Ectodermal cell (in vitro differentiated cells): ENCODE results near the gene PTPRN2.

Experiments used
- H3K27ac ChIP-seq: 2 replicates; pipeline ENCODE4 v1.7.0; 2013; ENCODE audit warnings: mild to moderate bottlenecking, low read depth, low read length; ENCODE audit not compliant: insufficient read depth, poor library complexity, severe bottlenecking
- H3K27me3 ChIP-seq: 2 replicates; pipeline ENCODE4 v1.7.0; 2013; ENCODE audit warnings: mild to moderate bottlenecking, low read length; ENCODE audit not compliant: insufficient read depth, control insufficient read depth, poor library complexity, severe bottlenecking
- H3K36me3 ChIP-seq: one replicate; pipeline ENCODE4 v1.7.0; 2013; ENCODE audit warnings: low read length; ENCODE audit not compliant: control insufficient read depth, insufficient read depth
- H3K4me1 ChIP-seq: one replicate; pipeline ENCODE4 v1.7.0; 2013; ENCODE audit warnings: low read length; ENCODE audit not compliant: control insufficient read depth, insufficient read depth
- H3K4me3 ChIP-seq: 2 replicates; pipeline ENCODE4 v1.7.0; 2013; ENCODE audit warnings: low read depth, low read length, control low read depth; ENCODE audit not compliant: insufficient read depth
- H3K9me3 ChIP-seq: 2 replicates; pipeline ENCODE4 v1.7.0; 2013; ENCODE audit warnings: mild to moderate bottlenecking, low read length, moderate library complexity; ENCODE audit not compliant: control insufficient read depth
- WGBS, 2 experiments: methylation state at CpG; one replicate each; pipeline ENCODE4 v1.1.7; 2013; ENCODE audit warnings: missing lambda C conversion rate in 2 of 2; 5-methylcytosine and 5-hydroxymethylcytosine counted together

The PTPRN2 gene

GRCh38 chr7:157928171-157928794 is 659.3 kb downstream of the PTPRN2 start:
- Histone ChIP-seq H3K27me3 (no peaks in the 10 kb centered on the region), H3K27ac (no peak overlapping the region), H3K4me1 (no peaks in the 10 kb centered on the region), H3K36me3 (no peaks in the 10 kb centered on the region), H3K4me3 (no peak overlapping the region), H3K9me3 (peaks cover 6% of the 10 kb centered on the region)
- 81 to 83% methylated on average over 12 of the region's 12 CpGs for WGBS, 2 experiments

GRCh38 chr7:157927313-157927925 is 660.2 kb downstream of the PTPRN2 start:
- no peak overlapping the region for H3K27ac ChIP-seq
- H3K27me3 ChIP-seq: no peaks in the 10 kb centered on the region
- no peaks in the 10 kb centered on the region for H3K36me3 ChIP-seq
- H3K4me3 ChIP-seq: no peak overlapping the region
- H3K4me1 ChIP-seq: no peaks in the 10 kb centered on the region
- H3K9me3 ChIP-seq: peaks cover 6% of the 10 kb centered on the region
- WGBS, 2 experiments: 68 to 71% methylated on average over 14 of the region's 14 CpGs

DNA sequence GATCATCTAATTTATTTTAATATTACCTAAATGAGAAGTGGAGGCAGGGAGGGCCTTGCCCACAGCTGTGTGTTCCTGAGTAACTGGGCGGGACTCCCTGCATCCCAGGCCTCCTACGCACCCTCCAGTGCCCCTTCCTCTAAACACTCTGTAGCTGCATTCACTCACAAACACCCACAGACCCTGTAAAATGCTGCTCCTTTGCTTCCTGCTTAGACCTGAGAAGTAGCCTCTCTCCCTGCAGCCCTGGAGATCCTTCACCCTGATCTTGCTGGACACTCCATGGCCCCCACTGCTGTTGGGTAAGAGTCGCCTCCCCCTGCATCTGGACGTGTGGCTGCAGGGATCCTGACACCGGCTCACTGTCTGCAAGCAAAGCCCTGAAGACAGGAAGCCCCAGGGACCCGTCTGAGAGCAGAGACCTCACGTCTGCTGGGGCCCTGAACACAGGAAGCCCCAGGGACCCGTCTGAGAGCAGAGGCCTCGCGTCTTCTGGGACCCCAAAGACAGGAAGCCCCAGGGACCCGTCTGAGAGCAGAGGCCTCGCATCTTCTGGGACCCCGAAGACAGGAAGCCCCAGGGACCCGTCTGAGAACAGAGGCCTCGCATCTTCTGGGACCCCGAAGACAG is 661.0 kb downstream of the PTPRN2 start:
- 59 to 63% methylated on average over 16 of the region's 16 CpGs for WGBS, 2 experiments
- Histone ChIP-seq H3K27ac (no peak overlapping the region), H3K4me3 (no peak overlapping the region), H3K36me3 (no peaks in the 10 kb centered on the region), H3K9me3 (peaks cover 6% of the 10 kb centered on the region), H3K27me3 (no peaks in the 10 kb centered on the region), H3K4me1 (no peaks in the 10 kb centered on the region)

DNA sequence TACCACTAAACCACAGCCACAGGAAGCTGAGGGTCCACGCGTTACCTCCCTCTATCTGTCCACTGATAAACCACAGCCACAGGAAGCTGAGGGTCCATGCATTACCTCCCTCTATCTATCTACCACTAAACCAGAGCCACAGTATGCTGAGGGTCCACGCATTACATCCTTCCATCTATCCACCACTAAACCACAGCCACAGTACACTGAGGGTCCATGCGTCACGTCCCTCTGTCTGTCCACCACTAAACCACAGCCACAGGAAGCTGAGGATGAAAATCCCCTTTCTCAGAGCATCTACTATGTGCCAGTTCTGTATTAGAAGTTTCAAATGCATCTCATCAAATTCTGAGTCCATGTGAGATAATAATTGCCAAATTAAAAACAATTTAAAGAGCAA is 661.5 kb downstream of the PTPRN2 start:
- Histone ChIP-seq H3K27me3 (no peaks in the 10 kb centered on the region), H3K9me3 (peaks cover 6% of the 10 kb centered on the region)
- WGBS, 2 experiments: 52 to 56% methylated on average over 5 of the region's 5 CpGs

GRCh38 chr7:157925383-157925875 is 662.2 kb downstream of the PTPRN2 start:
- Histone ChIP-seq H3K36me3 (no peaks in the 10 kb centered on the region), H3K27me3 (no peaks in the 10 kb centered on the region), H3K27ac (no peak overlapping the region), H3K4me3 (no peak overlapping the region), H3K4me1 (no peaks in the 10 kb centered on the region), H3K9me3 (peaks cover 6% of the 10 kb centered on the region)
- 81 to 85% methylated on average over 17 of the region's 17 CpGs for WGBS, 2 experiments

More for the DNA sequence above, 661.5 kb downstream of the PTPRN2 start:
- no peak overlapping the region for H3K4me3 ChIP-seq
- H3K27ac ChIP-seq: no peak overlapping the region
- H3K4me1 ChIP-seq: no peaks in the 10 kb centered on the region
- no peaks in the 10 kb centered on the region for H3K36me3 ChIP-seq

GRCh38 chr7:157923903-157924630 is 663.6 kb downstream of the PTPRN2 start:
- no peak overlapping the region for H3K27ac ChIP-seq
- H3K4me1 ChIP-seq: no peaks in the 10 kb centered on the region
- no peaks in the 10 kb centered on the region for H3K27me3 ChIP-seq
- H3K36me3 ChIP-seq: no peaks in the 10 kb centered on the region
- H3K4me3 ChIP-seq: no peak overlapping the region
- WGBS, 2 experiments: 83% methylated on average over 16 of the region's 16 CpGs
- peaks cover 6% of the 10 kb centered on the region for H3K9me3 ChIP-seq

GRCh38 chr7:157922576-157922975 is 665.0 kb downstream of the PTPRN2 start:
- Histone ChIP-seq H3K4me1 (no peaks in the 10 kb centered on the region), H3K27ac (no peak overlapping the region), H3K4me3 (no peak overlapping the region), H3K9me3 (peaks cover 6% of the 10 kb centered on the region), H3K27me3 (no peaks in the 10 kb centered on the region), H3K36me3 (no peaks in the 10 kb centered on the region)
- WGBS, 2 experiments: 77 to 82% methylated on average over 8 of the region's 8 CpGs

- H3K36me3 ChIP-seq: no peaks in the 10 kb centered on the region
- no peak overlapping the region for H3K4me3 ChIP-seq
- 88 to 90% methylated on average over 28 of the region's 29 CpGs for WGBS, 2 experiments
- H3K4me1 ChIP-seq: no peaks in the 10 kb centered on the region
- H3K9me3 ChIP-seq: peaks cover 7% of the 10 kb centered on the region
- no peaks in the 10 kb centered on the region for H3K27me3 ChIP-seq
- H3K27ac ChIP-seq: no peak overlapping the region
Observed at GRCh38 chr7:157918326-157919080, 669.1 kb downstream of the PTPRN2 start.

GRCh38 chr7:157916946-157917640 is 670.5 kb downstream of the PTPRN2 start:
- H3K4me1 ChIP-seq: no peaks in the 10 kb centered on the region
- H3K4me3 ChIP-seq: no peak overlapping the region
- no peaks in the 10 kb centered on the region for H3K27me3 ChIP-seq
- no peak overlapping the region for H3K27ac ChIP-seq
- no peaks in the 10 kb centered on the region for H3K36me3 ChIP-seq
- WGBS, 2 experiments: 80% methylated on average over 22 to 23 of the region's 23 CpGs
- peaks cover 7% of the 10 kb centered on the region for H3K9me3 ChIP-seq
